ENCODE results near the gene SCNN1A.

SCNN1A gene

DNA sequence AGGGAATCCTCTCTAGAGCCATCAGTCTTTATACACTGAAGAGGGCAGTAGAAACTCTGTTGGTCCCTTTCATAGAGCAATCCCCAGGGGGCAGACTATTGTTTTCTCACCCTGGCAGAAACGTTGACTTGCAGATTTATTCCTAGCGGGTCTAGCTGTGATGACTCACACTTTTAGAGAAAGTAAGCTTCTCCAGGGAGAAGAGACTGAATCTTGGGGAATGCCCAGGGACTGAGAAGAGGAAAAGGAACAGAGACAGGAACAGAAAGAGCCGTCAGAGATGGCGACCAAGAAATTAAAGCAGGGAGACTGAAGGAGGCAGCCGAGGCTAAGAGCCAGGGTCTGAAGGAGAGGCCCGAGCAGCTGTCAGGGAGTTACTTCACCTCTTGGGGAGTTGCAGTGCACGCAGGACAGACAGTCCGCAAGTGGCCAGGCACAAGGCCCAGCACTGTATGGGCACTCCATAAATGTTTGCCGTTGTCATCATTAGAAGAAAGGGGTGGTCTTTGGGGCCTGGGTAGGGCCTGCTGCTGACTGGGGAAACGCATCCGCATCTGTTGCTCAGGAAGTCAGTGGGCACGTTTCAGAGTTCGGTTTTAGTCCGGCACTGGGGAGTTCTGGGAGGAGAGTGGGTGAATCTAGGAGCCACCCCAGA lies 51.9 kb downstream of the SCNN1A start:
- peaks cover 53% of the 10 kb centered on the region for H3K4me1 ChIP-seq (ENCODE audit: insufficient read depth, insufficient read length)
- TF ChIP-seq ZNF274 (IDR thresholded peaks at IDR 0.05; ENCODE audit: low read depth, low read length) (no peak), YY1 (IDR thresholded peaks at IDR 0.05; ENCODE audit: insufficient read depth, insufficient read length) (no peak), SUZ12 (IDR thresholded peaks at IDR 0.05; ENCODE audit: extremely low read depth, insufficient read depth, insufficient read length) (no peak)
- peak overlapping the region; percentile 87 for H3K9ac ChIP-seq (ENCODE audit: insufficient read length, low read depth)

DNA sequence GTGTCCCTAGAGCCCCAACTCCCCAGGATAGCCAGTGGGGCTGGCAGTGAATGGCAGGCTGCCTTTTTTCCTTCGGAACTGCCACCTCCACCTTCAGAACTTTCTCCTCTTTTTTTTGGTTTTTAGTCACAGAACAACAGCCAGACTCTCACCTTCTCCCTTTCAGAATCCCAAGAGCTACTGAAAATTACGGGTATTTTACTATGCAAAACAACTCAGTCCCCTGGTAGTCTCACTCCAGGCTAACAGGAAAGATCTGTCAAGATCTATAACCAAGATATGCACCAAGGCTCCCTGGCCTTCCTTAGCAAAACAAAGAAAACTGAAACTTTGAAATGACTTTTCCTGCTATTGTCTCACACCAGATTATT lies 52.4 kb downstream of the SCNN1A start:
- Histone ChIP-seq H3K9me3 (ENCODE audit: insufficient read depth, low read length) (no peaks in the 10 kb centered on the region), H3K4me3 (ENCODE audit: insufficient read length, low read depth) (no peak overlapping the region), H3K27me3 (ENCODE audit: insufficient read depth, insufficient read length) (no peaks in the 10 kb centered on the region), H3K36me3 (ENCODE audit: insufficient read depth, insufficient read length, low read length) (peaks cover 51% of the 10 kb centered on the region), H3K9ac (ENCODE audit: insufficient read length, low read depth) (peak overlapping the region; percentile 73), H3K4me1 (ENCODE audit: insufficient read depth, insufficient read length) (peaks cover 55% of the 10 kb centered on the region)
- TF ChIP-seq SUZ12 (IDR thresholded peaks at IDR 0.05; ENCODE audit: extremely low read depth, insufficient read depth, insufficient read length) (no peak), ZNF274 (IDR thresholded peaks at IDR 0.05; ENCODE audit: low read depth, low read length) (no peak), YY1 (IDR thresholded peaks at IDR 0.05; ENCODE audit: insufficient read depth, insufficient read length) (no peak)
- DNase-seq (ENCODE audit: low read depth, low spot score): no peak

More for the DNA sequence above, 51.9 kb downstream of the SCNN1A start:
- Histone ChIP-seq H3K4me3 (ENCODE audit: insufficient read length, low read depth) (peak overlapping the region; percentile 16), H3K9me3 (ENCODE audit: insufficient read depth, low read length) (no peaks in the 10 kb centered on the region), H3K36me3 (ENCODE audit: insufficient read depth, insufficient read length, low read length) (peaks cover 51% of the 10 kb centered on the region), H3K27me3 (ENCODE audit: insufficient read depth, insufficient read length) (no peaks in the 10 kb centered on the region)
- peak; percentile 100 for DNase-seq (ENCODE audit: low read depth, low spot score)

DNA sequence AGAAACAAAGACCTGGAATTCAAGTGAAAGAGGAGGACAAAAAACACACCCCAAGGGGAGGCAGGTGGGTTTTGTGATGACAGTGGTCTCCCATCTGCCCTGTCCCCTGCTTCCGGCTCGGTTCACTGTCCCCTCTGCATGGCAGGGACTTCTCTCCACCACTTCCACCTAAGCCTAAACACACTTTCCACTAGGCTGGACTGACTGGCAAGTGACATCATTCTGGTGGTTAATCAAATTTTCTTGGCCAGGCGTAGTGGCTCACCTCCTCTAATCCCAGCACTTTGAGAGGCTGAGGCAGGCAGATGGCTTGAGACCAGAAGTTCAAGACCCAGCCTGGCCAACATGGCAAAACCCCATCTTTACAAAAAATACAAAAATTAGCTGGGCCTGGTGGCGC lies 53.0 kb downstream of the SCNN1A start:
- Histone ChIP-seq H3K27me3 (ENCODE audit: insufficient read depth, insufficient read length) (no peaks in the 10 kb centered on the region), H3K9me3 (ENCODE audit: insufficient read depth, low read length) (no peaks in the 10 kb centered on the region), H3K36me3 (ENCODE audit: insufficient read depth, insufficient read length, low read length) (peaks cover 51% of the 10 kb centered on the region), H3K9ac (ENCODE audit: insufficient read length, low read depth) (peak overlapping the region; percentile 73), H3K4me1 (ENCODE audit: insufficient read depth, insufficient read length) (peaks cover 57% of the 10 kb centered on the region), H3K4me3 (ENCODE audit: insufficient read length, low read depth) (peak overlapping the region; percentile 9)
- DNase-seq (ENCODE audit: low read depth, low spot score): no peak
- no peak for TF ChIP-seq ZNF274 (IDR thresholded peaks at IDR 0.05; ENCODE audit: low read depth, low read length)
- TF ChIP-seq SUZ12 (IDR thresholded peaks at IDR 0.05; ENCODE audit: extremely low read depth, insufficient read depth, insufficient read length): no peak
- TF ChIP-seq YY1 (IDR thresholded peaks at IDR 0.05; ENCODE audit: insufficient read depth, insufficient read length): no peak

DNA sequence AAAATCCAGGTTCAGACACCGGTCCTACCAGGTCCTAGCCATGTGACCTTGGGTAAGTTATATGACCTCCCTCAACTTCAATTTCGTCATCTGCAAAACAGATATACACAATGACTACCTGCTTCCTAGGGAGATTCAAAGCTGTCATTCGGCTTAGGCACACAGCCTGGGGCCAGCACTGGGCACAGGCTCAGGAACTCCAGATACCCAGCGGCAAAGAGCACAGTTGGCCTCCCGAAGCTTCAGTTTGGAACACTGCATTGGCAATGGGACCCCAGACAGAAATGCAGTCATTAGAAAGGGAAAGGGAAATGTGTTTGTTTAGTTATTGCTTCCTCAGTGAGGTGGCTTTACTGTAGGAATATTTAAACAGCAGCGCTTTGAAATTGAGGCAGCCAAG lies 53.5 kb downstream of the SCNN1A start:
- H3K9ac ChIP-seq (ENCODE audit: insufficient read length, low read depth): peak overlapping the region; percentile 73
- no peaks in the 10 kb centered on the region for H3K27me3 ChIP-seq (ENCODE audit: insufficient read depth, insufficient read length)
- no peak for DNase-seq (ENCODE audit: low read depth, low spot score)
- TF ChIP-seq SUZ12 (IDR thresholded peaks at IDR 0.05; ENCODE audit: extremely low read depth, insufficient read depth, insufficient read length) (no peak), YY1 (IDR thresholded peaks at IDR 0.05; ENCODE audit: insufficient read depth, insufficient read length) (no peak), ZNF274 (IDR thresholded peaks at IDR 0.05; ENCODE audit: low read depth, low read length) (no peak)
- peaks cover 48% of the 10 kb centered on the region for H3K36me3 ChIP-seq (ENCODE audit: insufficient read depth, insufficient read length, low read length)
- H3K4me1 ChIP-seq (ENCODE audit: insufficient read depth, insufficient read length): peaks cover 61% of the 10 kb centered on the region
- H3K9me3 ChIP-seq (ENCODE audit: insufficient read depth, low read length): no peaks in the 10 kb centered on the region
- H3K4me3 ChIP-seq (ENCODE audit: insufficient read length, low read depth): no peak overlapping the region

DNA sequence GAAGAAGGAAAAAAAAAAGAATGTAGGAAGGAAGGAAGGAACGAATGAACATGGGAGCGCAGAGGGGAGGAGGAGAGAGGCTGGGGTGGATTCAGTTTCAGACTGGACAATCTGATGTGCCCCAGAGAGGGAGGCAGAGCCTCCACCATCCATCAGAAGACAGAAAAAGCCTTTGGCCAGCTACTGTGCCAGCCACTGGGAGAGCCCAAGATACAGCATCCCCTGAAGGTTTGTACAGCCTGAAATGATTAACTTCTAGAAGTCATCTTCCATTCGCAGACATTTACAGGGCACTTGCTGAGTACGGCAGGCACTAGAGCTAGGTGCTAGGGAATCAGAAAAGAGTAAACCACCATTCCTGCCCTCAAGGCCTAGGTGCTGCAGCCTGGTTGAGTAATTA lies 55.9 kb downstream of the SCNN1A start:
- Histone ChIP-seq H3K4me3 (ENCODE audit: insufficient read length, low read depth) (no peak overlapping the region), H3K4me1 (ENCODE audit: insufficient read depth, insufficient read length) (peaks cover 55% of the 10 kb centered on the region), H3K27me3 (ENCODE audit: insufficient read depth, insufficient read length) (no peaks in the 10 kb centered on the region), H3K9ac (ENCODE audit: insufficient read length, low read depth) (no peak overlapping the region), H3K9me3 (ENCODE audit: insufficient read depth, low read length) (no peaks in the 10 kb centered on the region), H3K36me3 (ENCODE audit: insufficient read depth, insufficient read length, low read length) (peaks cover 47% of the 10 kb centered on the region)
- no peak for DNase-seq (ENCODE audit: low read depth, low spot score)
- no peak for TF ChIP-seq ZNF274 (IDR thresholded peaks at IDR 0.05; ENCODE audit: low read depth, low read length)
- no peak for TF ChIP-seq SUZ12 (IDR thresholded peaks at IDR 0.05; ENCODE audit: extremely low read depth, insufficient read depth, insufficient read length)
- TF ChIP-seq YY1 (IDR thresholded peaks at IDR 0.05; ENCODE audit: insufficient read depth, insufficient read length): no peak

DNA sequence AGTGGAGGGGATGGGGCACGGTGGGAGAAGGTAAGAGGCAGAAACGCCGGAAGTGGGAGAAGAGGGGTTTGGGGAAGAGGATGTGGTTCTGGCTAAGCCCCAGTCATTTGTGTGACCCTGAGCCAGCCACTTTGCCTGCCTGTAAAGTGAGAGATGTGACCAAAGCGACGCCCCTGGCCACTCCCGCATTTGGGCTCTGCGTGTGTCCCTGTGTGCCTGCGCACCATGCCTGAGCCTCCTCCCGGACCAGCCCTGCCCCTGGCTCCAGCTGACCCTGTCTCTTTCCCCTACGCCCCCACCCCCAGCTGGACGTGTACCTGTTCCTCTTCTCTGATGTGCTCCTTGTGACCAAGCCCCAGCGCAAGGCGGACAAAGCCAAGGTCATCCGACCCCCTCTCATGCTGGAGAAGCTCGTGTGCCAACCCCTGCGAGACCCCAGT lies 56.9 kb downstream of the SCNN1A start:
- no peak for TF ChIP-seq SUZ12 (IDR thresholded peaks at IDR 0.05; ENCODE audit: extremely low read depth, insufficient read depth, insufficient read length)
- no peak for TF ChIP-seq YY1 (IDR thresholded peaks at IDR 0.05; ENCODE audit: insufficient read depth, insufficient read length)
- no peak for TF ChIP-seq ZNF274 (IDR thresholded peaks at IDR 0.05; ENCODE audit: low read depth, low read length)
- Histone ChIP-seq H3K27me3 (ENCODE audit: insufficient read depth, insufficient read length) (no peaks in the 10 kb centered on the region), H3K4me3 (ENCODE audit: insufficient read length, low read depth) (no peak overlapping the region), H3K36me3 (ENCODE audit: insufficient read depth, insufficient read length, low read length) (peaks cover 51% of the 10 kb centered on the region), H3K4me1 (ENCODE audit: insufficient read depth, insufficient read length) (peaks cover 53% of the 10 kb centered on the region), H3K9ac (ENCODE audit: insufficient read length, low read depth) (peak overlapping the region; percentile 32), H3K9me3 (ENCODE audit: insufficient read depth, low read length) (no peaks in the 10 kb centered on the region)
- DNase-seq (ENCODE audit: low read depth, low spot score): no peak

DNA sequence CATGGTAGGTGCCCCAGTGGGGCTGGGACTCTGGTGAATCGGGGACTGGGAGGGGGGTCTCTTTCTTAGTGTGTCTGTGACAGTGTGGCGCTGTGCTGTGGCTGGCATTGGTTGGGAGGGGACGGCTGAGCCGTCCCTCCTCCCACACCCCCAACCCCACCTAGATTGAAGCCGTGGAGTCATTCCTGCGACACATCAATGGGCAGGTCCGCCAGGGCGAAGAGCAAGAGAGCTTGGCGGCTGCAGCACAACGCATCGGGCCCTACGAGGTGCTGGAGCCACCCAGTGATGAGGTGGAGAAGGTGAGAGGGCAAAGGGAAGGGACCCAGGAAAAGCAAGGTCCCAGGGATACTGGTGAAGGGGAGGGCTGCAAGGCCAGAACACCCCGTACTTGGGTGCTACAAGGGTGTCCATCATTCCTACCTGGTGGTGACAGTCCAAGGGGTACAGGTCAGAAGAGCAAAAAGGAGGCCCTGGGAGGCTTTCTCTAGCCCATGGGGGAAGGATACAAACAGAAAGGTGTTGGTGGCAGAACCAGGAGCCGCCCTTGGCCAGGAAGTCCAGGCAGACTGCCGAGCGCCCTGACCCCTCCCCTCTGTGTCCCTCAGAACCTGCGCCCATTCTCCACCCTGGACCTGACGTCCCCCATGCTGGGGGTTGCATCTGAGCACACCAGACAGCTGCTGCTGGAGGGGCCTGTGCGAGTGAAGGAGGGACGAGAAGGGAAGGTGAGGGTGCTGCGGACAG lies 57.5 kb downstream of the SCNN1A start:
- H3K27me3 ChIP-seq (ENCODE audit: insufficient read depth, insufficient read length): no peaks in the 10 kb centered on the region
- H3K9ac ChIP-seq (ENCODE audit: insufficient read length, low read depth): peak overlapping the region; percentile 52
- H3K36me3 ChIP-seq (ENCODE audit: insufficient read depth, insufficient read length, low read length): peaks cover 57% of the 10 kb centered on the region
- no peak overlapping the region for H3K4me3 ChIP-seq (ENCODE audit: insufficient read length, low read depth)
- H3K4me1 ChIP-seq (ENCODE audit: insufficient read depth, insufficient read length): peaks cover 58% of the 10 kb centered on the region
- no peak for TF ChIP-seq SUZ12 (IDR thresholded peaks at IDR 0.05; ENCODE audit: extremely low read depth, insufficient read depth, insufficient read length)
- TF ChIP-seq YY1 (IDR thresholded peaks at IDR 0.05; ENCODE audit: insufficient read depth, insufficient read length): no peak
- TF ChIP-seq ZNF274 (IDR thresholded peaks at IDR 0.05; ENCODE audit: low read depth, low read length): no peak
- DNase-seq (ENCODE audit: low read depth, low spot score): no peak
- H3K9me3 ChIP-seq (ENCODE audit: insufficient read depth, low read length): no peaks in the 10 kb centered on the region

All from NT2/D1 (cell line).